Measurements from ENCODE around the gene TACC3.

TACC3 gene

GRCh38 chr4:1760521-1761071 lies 39.3 kb downstream of the TACC3 start:
- no peak for DNase-seq (ENCODE audit: low read depth)

- no peak for DNase-seq (ENCODE audit: low read depth)
Observed at GRCh38 chr4:1761130-1761689, 39.9 kb downstream of the TACC3 start.

GRCh38 chr4:1762264-1763010 lies 41.1 kb downstream of the TACC3 start:
- DNase-seq (ENCODE audit: low read depth), result no peak

GRCh38 chr4:1763070-1763549 lies 41.8 kb downstream of the TACC3 start:
- no peak for DNase-seq (ENCODE audit: low read depth)

- no peak for DNase-seq (ENCODE audit: low read depth)
Observed at GRCh38 chr4:1763550-1764080, 42.3 kb downstream of the TACC3 start.

GRCh38 chr4:1764670-1765069 lies 43.3 kb downstream of the TACC3 start:
- no peak for DNase-seq (ENCODE audit: low read depth)

GRCh38 chr4:1765409-1766072 lies 44.2 kb downstream of the TACC3 start:
- no peak for DNase-seq (ENCODE audit: low read depth)

GRCh38 chr4:1766106-1767060 lies 45.1 kb downstream of the TACC3 start:
- DNase-seq (ENCODE audit: low read depth), result no peak

- no peak for DNase-seq (ENCODE audit: low read depth)
Observed at GRCh38 chr4:1767061-1767769, 45.9 kb downstream of the TACC3 start.

GRCh38 chr4:1767770-1768366 lies 46.5 kb downstream of the TACC3 start:
- DNase-seq (ENCODE audit: low read depth), result no peak

GRCh38 chr4:1768367-1769034 lies 47.2 kb downstream of the TACC3 start:
- DNase-seq (ENCODE audit: low read depth), result no peak

- DNase-seq (ENCODE audit: low read depth), result no peak
Observed at GRCh38 chr4:1769692-1770091, 48.4 kb downstream of the TACC3 start.

GRCh38 chr4:1770245-1770644 lies 48.9 kb downstream of the TACC3 start:
- DNase-seq (ENCODE audit: low read depth), result no peak

- no peak for DNase-seq (ENCODE audit: low read depth)
Observed at GRCh38 chr4:1770791-1771231, 49.5 kb downstream of the TACC3 start.

GRCh38 chr4:1771555-1772305 lies 50.4 kb downstream of the TACC3 start:
- no peak for DNase-seq (ENCODE audit: low read depth)

- no peak for DNase-seq (ENCODE audit: low read depth)
Observed at GRCh38 chr4:1772853-1773538, 51.7 kb downstream of the TACC3 start.

GRCh38 chr4:1773754-1774153 lies 52.4 kb downstream of the TACC3 start:
- DNase-seq (ENCODE audit: low read depth), result no peak

GRCh38 chr4:1775731-1776500 lies 54.6 kb downstream of the TACC3 start:
- no peak for DNase-seq (ENCODE audit: low read depth)

Data from activated T-helper 1 cell treated with Interleukin-2 at 50 U/mL for 16 hours (primary cell).